Activated CD4-positive, alpha-beta T cell treated with anti-CD3 and anti-CD28 coated beads, Interleukin-2, amount 10 ng/mL, durations not matched to agents 24 days and 14 days (primary cell): Measurements from ENCODE around the gene TMPRSS12. TPM values are rescaled to one million over a fixed set of nuclear protein-coding genes. Genes with fewer than 3 reads are reported as not detected.
"Not testable (repeated sequence)": the region's sequence is repeated elsewhere in the genome, so short reads cannot be mapped to it uniquely, and the experiment has no call there.

Experiments
- DNase-seq: peaks from one replicate; pipeline ENCODE4 v3.0.0; 2022
- H3K27ac Mint-ChIP-seq: one replicate; pipeline ENCODE4 v1.8.0; 2022; ENCODE audit warnings: mild to moderate bottlenecking, mixed read lengths
- H3K27me3 Mint-ChIP-seq: one replicate; pipeline ENCODE4 v1.8.0; 2022; ENCODE audit warnings: mixed read lengths
- H3K36me3 Mint-ChIP-seq: one replicate; pipeline ENCODE4 v1.8.0; 2022; ENCODE audit warnings: low read depth, mild to moderate bottlenecking, mixed read lengths
- H3K4me1 Mint-ChIP-seq: one replicate; pipeline ENCODE4 v1.8.0; 2021; ENCODE audit warnings: mixed read lengths
- H3K4me3 Mint-ChIP-seq: one replicate; pipeline ENCODE4 v1.8.0; 2022; ENCODE audit warnings: mild to moderate bottlenecking, moderate library complexity, mixed read lengths
- H3K9me3 Mint-ChIP-seq: one replicate; pipeline ENCODE4 v1.8.0; 2021; ENCODE audit warnings: mixed read lengths
- intact Hi-C: fragments of 100-400 bp; cut with micrococcal nuclease; formaldehyde crosslinking; loops from one replicate; pipeline ENCODE4 v1.15.1; 2023
- total RNA-seq: library from RNA; stranded (reverse); gene quantifications from 2 replicates; pipeline ENCODE4 v1.2.3, GENCODE V29; 2022

The TMPRSS12 gene, protein sequence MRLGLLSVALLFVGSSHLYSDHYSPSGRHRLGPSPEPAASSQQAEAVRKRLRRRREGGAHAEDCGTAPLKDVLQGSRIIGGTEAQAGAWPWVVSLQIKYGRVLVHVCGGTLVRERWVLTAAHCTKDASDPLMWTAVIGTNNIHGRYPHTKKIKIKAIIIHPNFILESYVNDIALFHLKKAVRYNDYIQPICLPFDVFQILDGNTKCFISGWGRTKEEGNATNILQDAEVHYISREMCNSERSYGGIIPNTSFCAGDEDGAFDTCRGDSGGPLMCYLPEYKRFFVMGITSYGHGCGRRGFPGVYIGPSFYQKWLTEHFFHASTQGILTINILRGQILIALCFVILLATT
- total RNA-seq: not detected in 2 replicates

DNA sequence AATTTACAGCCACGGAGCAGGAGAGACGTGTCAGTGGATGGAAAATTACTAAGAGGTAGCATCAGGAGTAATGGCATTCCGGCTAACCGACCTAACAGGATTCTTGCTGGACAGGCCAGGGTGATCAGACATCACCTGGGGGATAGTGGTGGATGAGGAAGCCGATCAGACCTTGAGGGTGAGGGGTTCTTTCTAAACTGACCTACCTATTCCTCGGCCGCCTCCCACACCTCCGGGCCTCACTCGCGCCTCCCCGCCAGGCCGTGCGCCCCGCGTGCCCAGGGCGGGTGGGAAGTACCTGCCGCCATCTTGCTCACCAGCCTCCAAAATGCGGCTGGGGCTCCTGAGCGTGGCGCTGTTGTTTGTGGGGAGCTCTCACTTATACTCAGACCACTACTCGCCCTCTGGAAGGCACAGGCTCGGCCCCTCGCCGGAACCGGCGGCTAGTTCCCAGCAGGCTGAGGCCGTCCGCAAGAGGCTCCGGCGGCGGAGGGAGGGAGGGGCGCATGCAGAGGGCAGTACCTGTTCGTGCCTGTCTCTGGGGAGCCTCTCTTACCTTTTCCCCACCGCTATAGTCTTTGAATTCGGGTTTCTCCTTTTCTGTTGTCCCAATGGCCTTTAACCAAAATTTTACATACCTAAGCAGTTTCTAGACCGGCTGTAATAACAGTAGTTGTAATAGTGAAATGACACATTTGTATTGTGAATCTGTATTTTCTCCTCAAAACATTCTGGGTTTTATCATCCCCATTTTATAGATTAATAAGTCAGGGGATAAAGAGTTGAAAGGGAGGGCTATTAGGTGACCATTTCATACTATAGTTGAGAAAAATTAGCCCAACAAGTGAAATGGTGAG lies at the start of gene TMPRSS12:
Gene TMPRSS12, plus strand, starts transcription at position 290 of the 857 bp plus-strand sequence. Its CDS starts 39 bp downstream, at position 329.
- H3K27ac Mint-ChIP-seq: no peak within 1 kb of the TSS
- no peaks in the 10 kb centered on the region for H3K4me1 Mint-ChIP-seq
- peaks cover 3% of the 10 kb centered on the region for H3K27me3 Mint-ChIP-seq
- H3K9me3 Mint-ChIP-seq: peaks cover 18% of the 10 kb centered on the region
- no peak for DNase-seq
- no peak within 1 kb of the TSS for H3K4me3 Mint-ChIP-seq
- H3K36me3 Mint-ChIP-seq: no peaks in the 10 kb centered on the region
- intact Hi-C loops: no loop called here

DNA sequence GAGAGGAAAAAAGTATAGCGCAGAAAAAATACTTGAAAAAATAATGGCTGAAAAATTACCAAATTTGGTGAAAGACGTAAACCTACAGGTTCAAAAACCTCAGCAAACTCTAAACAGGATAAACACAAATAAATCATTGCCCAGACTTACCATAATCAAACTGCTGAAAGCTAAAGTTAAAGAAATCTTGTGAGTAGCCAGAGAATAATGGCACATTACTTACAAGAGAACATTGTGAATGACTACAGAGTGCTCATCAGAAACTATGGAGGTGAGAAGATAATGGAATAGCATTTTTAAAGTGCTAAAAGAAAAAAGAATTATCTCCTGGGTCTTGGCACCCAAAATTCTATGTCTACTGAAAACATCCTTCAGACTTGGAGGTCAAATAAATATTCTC lies 42.8 kb upstream of the TMPRSS12 start:
- Mint-ChIP-seq H3K27me3 (no peaks in the 10 kb centered on the region), H3K36me3 (peaks cover 74% of the 10 kb centered on the region), H3K27ac (no peak overlapping the region), H3K4me1 (peaks cover 2% of the 10 kb centered on the region), H3K4me3 (no peak overlapping the region), H3K9me3 (peaks cover 9% of the 10 kb centered on the region)
- no peak for DNase-seq
- intact Hi-C loops: no loop called here

DNA sequence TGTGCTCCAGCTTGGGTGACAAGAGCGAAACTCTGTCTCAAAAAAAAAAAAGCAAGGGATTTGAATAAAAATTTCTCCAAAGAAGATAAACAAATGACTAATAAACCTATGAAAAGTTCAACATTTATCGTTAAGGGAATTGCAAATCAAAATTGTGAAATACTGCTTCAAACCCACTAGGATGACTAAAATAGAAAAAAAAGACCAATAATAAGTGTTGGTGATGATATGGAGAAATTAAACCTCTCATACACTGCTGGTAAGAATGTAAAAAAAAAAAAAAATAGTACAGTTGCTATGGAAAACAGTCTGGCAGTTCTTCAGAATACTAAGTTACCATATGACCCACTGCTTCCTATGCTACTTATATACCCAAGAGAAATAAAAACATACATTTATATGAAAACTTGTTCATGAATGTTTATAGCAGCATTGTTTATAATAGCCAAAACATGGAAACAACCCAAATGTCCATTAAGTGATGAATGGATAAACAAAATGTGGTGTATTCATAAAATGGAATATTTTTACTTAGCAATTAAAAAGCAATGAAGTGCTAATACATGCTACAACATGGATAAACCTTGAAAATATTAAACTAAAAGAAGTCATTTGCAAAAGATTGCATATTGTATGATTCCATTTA lies 39.4 kb upstream of the TMPRSS12 start:
- Mint-ChIP-seq H3K27ac (no peak overlapping the region), H3K4me1 (no peaks in the 10 kb centered on the region), H3K4me3 (no peak overlapping the region), H3K9me3 (peaks cover 12% of the 10 kb centered on the region), H3K27me3 (no peaks in the 10 kb centered on the region), H3K36me3 (peaks cover 53% of the 10 kb centered on the region)
- DNase-seq: no peak
- intact Hi-C loops: no loop called here

DNA sequence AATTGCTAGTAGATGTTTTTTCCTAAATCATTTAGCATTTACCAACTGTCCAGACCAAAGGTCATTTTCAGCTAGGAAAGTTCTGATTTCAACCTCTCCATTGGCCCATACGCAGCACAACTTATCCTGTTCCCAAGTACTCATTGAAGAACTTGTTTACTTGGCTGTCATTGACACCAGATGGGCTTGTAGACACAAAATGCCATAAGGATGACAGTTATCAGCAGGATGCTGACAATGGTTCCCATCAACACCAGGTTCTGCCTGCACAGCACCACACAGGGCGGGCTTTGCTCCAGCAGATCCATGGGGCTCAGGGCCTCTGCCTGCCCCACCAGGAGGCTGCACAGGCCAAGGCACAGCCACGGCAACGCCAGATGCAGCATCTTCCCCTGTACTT lies 36.5 kb upstream of the TMPRSS12 start:
- no peaks in the 10 kb centered on the region for H3K27me3 Mint-ChIP-seq
- H3K9me3 Mint-ChIP-seq: peaks cover 3% of the 10 kb centered on the region
- no peak overlapping the region for H3K4me3 Mint-ChIP-seq
- peaks cover 36% of the 10 kb centered on the region for H3K36me3 Mint-ChIP-seq
- no peaks in the 10 kb centered on the region for H3K4me1 Mint-ChIP-seq
- DNase-seq: no peak
- intact Hi-C loops: no loop called here
- H3K27ac Mint-ChIP-seq: no peak overlapping the region

DNA sequence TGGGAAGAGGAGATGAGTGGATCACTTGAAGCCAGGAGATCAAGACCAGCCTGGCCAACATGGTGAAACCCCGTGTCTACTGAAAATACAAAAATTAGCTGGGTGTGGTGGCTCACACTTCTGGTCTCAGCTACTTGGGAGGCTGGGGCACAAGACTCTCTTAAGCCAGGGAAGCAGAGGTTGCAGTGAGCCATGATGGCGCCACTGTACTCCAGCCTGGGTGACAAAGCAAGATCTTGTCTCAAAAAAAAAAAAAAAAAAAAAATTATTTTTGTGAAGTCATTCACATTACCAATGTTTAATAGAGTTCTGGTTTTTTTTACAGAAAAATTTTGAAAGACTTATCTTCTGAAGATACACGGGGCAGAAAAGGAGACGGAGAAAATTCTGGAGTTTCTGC lies 33.6 kb upstream of the TMPRSS12 start:
- intact Hi-C loops, DNase-seq, H3K27ac Mint-ChIP-seq, H3K9me3 Mint-ChIP-seq, H3K4me3 Mint-ChIP-seq, H3K27me3 Mint-ChIP-seq, H3K4me1 Mint-ChIP-seq: not testable (repeated sequence)
- peaks cover 31% of the 10 kb centered on the region for H3K36me3 Mint-ChIP-seq

DNA sequence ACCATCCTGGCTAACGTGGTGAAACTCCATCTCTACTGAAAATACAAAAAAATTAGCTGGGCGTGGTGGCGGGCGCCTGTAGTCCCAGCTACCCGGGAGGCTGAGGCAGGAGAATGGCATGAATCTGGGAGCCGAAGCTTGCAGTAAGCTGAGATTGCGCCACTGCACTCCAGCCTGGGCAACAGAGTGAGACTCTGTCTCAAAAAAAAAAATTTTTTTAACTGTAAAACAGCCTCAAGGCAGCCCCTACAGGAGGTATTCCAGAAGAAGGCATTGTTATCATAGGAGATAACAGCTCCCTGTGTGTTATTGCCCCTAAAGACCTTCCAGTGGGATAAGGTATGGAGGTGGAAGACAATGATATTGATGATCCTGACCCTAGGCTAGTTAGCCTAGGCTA lies 27.8 kb upstream of the TMPRSS12 start:
- intact Hi-C loops, H3K4me3 Mint-ChIP-seq, H3K27me3 Mint-ChIP-seq: not testable (repeated sequence)

DNA sequence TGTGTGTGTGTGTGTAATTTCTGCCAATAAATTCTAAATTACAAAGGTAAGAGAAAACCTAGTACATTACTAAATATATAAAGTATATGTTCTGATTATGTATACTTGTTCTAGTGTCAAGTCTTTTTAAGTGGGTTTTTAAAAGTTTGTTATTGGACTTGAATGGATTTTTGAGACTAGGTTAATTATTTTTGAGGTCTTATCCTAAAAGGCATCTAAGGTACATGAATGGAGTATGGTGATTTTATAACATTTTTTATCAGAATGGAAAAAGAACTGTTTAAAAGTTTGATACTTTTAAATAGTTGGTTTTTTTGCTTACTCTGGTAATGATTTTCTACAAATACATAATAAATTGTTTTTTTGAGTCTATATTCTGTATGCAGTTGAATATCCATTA lies 22.5 kb upstream of the TMPRSS12 start:
- Mint-ChIP-seq H3K4me3 (no peak overlapping the region), H3K27ac (no peak overlapping the region), H3K27me3 (no peaks in the 10 kb centered on the region), H3K4me1 (peaks cover 3% of the 10 kb centered on the region), H3K9me3 (no peaks in the 10 kb centered on the region), H3K36me3 (peaks cover 24% of the 10 kb centered on the region)
- DNase-seq: no peak
- intact Hi-C loops: no loop called here

More for the DNA sequence above, 27.8 kb upstream of the TMPRSS12 start:
- not testable (repeated sequence) for H3K9me3 Mint-ChIP-seq, H3K27ac Mint-ChIP-seq, DNase-seq, H3K4me1 Mint-ChIP-seq
- H3K36me3 Mint-ChIP-seq: peaks cover 39% of the 10 kb centered on the region

DNA sequence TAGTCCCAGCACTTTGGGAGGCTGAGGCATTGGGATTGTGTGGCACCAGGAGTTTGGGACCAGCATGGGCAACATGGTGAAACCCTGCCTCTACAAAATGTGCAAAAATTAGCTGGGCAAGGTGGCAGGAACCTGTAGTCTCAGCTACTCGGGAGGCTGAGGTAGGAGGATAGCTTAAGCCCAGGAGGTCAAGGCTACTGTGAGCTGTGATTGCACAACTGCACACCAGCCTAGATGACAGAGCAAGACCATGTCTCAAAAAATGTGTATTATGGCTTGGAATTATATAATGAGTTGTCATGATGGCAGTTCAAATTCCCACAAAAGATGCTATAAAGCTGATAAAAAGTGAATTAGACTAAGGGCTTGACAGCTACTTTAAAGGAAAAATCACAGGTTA lies 20.6 kb upstream of the TMPRSS12 start:
- Mint-ChIP-seq H3K27me3 (no peaks in the 10 kb centered on the region), H3K4me3 (no peak overlapping the region), H3K27ac (no peak overlapping the region), H3K4me1 (peaks cover 5% of the 10 kb centered on the region), H3K36me3 (peaks cover 14% of the 10 kb centered on the region), H3K9me3 (no peaks in the 10 kb centered on the region)
- DNase-seq: no peak
- intact Hi-C loops: no loop called here

DNA sequence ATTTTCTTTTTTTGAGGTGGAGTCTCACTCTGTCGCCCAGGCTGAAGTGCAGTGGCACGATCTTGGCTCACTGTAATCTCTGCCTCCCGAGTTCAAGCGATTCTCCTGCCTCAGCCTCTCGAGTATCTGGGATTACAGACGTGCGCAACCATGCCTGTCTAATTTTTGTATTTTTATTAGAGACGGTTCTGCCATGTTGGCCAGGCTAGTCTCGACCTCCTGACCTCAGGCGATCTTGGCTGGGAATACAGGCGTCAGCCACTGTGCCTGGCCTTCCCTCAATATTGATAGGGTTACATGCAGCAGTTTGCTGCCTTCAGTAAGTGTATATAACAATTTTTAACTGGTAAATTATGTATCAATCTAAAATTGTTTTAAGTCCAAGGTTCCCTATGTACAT lies 19.0 kb upstream of the TMPRSS12 start:
- not testable (repeated sequence) for H3K27ac Mint-ChIP-seq, DNase-seq, H3K27me3 Mint-ChIP-seq, H3K9me3 Mint-ChIP-seq, H3K36me3 Mint-ChIP-seq, H3K4me1 Mint-ChIP-seq, H3K4me3 Mint-ChIP-seq
- intact Hi-C loops: loop anchor here (2.0 kb wide), 2 partner anchors 59 to 201 kb away; partner anchors contain the start of gene ATF1

DNA sequence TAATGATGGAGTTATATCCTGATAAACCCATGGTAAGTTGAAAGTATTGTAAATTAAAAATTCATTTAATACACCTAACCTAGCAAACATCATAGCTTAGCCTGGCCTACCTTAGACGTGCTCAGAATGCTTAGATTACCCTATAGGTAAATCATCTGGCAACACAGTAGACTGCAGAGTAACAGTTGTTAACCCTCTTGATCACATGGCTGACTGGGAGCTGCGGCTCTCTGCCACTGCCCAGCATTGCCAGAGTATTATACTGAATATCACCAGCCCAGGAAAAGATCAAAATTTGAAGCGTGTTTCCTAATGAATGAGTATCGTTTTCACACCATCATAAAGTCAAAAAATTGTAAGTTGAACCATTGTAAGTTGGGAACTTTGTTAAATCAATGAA lies 17.8 kb upstream of the TMPRSS12 start:
- no peak overlapping the region for H3K4me3 Mint-ChIP-seq
- intact Hi-C loops: loop anchor here (1.0 to 5.0 kb wide), 5 partner anchors 60 to 517 kb away; partner anchors contain the start of gene ATF1
- H3K4me1 Mint-ChIP-seq: peaks cover 5% of the 10 kb centered on the region
- DNase-seq: no peak
- H3K36me3 Mint-ChIP-seq: no peaks in the 10 kb centered on the region
- H3K27me3 Mint-ChIP-seq: no peaks in the 10 kb centered on the region
- peak overlapping the region; percentile 72 for H3K27ac Mint-ChIP-seq
- no peaks in the 10 kb centered on the region for H3K9me3 Mint-ChIP-seq

DNA sequence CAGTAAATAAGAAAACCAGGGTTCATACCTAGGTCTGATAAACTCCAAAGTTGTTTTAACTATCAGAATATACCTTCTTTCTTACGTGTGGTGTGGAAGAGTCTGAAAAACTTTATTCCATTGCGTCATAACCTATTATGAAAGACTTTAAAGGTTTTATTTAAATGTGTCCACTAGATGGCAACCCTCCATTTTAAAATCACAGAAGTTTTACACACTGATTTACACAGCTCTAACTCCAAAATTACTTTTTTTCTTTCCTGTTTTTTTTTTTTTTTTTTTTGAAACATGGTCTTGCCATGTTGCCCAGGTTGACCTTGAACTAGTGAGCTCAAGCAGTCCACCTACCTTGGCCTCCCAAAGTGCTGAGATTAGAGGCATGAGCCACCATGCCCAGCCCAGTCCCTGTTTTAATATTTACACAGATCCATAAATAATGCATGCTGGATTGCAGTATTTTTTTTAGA lies 17.3 kb upstream of the TMPRSS12 start:
- Mint-ChIP-seq H3K27ac (no peak overlapping the region), H3K4me3 (no peak overlapping the region), H3K9me3 (no peaks in the 10 kb centered on the region), H3K27me3 (no peaks in the 10 kb centered on the region), H3K36me3 (no peaks in the 10 kb centered on the region), H3K4me1 (peaks cover 5% of the 10 kb centered on the region)
- DNase-seq: no peak
- intact Hi-C loops: loop anchor here (1.0 to 5.0 kb wide), 5 partner anchors 61 to 517 kb away; partner anchors contain the start of gene ATF1

DNA sequence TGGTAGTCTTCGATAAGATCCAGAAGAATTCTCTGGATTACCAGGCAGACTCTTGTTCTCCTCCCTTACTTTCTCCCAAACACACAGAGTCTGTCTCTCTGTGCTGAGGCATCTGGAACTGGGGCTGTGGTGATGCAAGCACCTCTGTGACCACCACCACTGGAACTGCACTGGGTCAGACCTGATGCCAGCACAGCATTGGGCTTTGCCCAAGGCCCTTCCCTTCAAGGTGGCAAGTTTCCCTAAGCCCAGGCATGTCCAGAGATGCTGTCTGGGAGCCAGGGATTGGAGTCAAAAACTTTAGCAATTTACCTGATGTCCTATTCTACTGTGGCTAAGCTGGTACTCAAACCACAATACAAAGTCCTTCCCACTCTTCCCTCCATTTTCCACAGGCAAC lies 14.6 kb upstream of the TMPRSS12 start:
- no peaks in the 10 kb centered on the region for H3K36me3 Mint-ChIP-seq
- intact Hi-C loops: loop anchor here (5.0 kb wide), 1 partner anchor 514 kb away; no protein-coding TSS in a partner anchor
- no peak overlapping the region for H3K27ac Mint-ChIP-seq
- H3K4me1 Mint-ChIP-seq: peaks cover 5% of the 10 kb centered on the region
- peaks cover 6% of the 10 kb centered on the region for H3K9me3 Mint-ChIP-seq
- no peak overlapping the region for H3K4me3 Mint-ChIP-seq
- DNase-seq: no peak
- H3K27me3 Mint-ChIP-seq: peaks cover 3% of the 10 kb centered on the region

DNA sequence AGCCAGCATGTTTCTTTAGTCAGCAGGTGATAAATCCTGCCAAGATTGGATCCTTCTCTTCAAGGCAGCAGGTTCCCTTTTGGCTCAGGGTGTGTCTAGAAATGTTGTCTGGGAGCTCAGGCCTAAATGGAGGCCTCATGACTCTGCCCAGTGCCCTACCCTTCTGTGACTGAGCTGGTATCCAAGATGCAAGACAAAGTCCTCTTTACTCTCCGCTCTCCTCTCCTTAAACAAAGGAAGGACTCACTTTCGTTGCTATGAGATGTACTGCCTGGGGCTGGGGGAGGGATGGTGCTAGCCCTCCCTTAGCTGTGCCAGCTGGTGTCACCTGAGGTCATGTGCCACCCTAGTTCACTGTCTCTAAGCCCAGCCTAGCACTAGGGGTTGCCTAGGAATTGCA lies 13.8 kb upstream of the TMPRSS12 start:
- no peak for DNase-seq
- intact Hi-C loops: loop anchor here (5.0 kb wide), 1 partner anchor 513 kb away; no protein-coding TSS in a partner anchor
- no peaks in the 10 kb centered on the region for H3K36me3 Mint-ChIP-seq
- H3K27ac Mint-ChIP-seq: no peak overlapping the region
- no peak overlapping the region for H3K4me3 Mint-ChIP-seq
- H3K4me1 Mint-ChIP-seq: peaks cover 5% of the 10 kb centered on the region
- peaks cover 11% of the 10 kb centered on the region for H3K9me3 Mint-ChIP-seq
- peaks cover 3% of the 10 kb centered on the region for H3K27me3 Mint-ChIP-seq
